Retina (tissue), 1 donor: ENCODE measurements around the gene ENTPD2.

Experiments used
- DNase-seq: peaks from one replicate; pipeline ENCODE4 v3.0.0-alpha.2; 2016

Gene ENTPD2

DNA sequence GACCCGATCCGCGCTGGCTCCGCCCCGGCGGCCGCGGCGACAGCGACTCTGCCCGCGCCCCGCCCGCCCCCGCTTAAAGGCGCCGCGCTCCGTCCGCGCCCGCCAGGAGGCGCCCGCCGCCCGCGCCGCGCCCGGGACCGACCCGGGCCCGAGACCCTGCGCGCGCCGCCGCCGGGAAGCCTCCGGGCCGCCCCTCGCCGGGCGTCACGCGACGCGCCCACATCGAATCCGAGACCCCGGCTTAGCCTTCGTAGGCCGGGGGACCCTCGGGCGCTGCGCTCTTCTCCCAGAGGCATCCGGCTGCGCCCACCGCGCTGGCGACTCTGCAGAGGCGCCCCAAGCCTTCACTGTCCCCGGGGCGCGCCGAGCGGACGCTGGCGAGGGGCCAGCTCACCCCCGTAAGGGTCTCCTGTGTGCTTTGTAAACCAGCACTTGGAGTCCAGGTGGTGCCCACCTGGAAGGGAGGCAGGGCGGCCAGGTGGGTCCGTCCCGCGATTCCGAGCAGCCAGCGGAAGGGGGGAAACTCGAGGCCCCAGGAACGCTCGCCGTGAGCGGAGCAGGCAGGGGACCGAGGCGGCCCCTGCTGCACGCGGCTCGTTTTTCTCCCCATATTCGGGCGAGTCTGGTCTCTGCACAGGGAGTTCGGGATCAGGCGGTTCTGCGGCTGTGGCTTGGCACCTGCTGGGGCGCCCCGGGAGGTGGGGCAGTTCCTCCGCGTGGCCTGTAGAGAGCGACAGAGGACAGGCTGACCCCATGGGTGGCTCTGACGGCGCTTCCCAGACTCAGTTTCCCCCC, 25.4 kb downstream of the ENTPD2 start:
- DNase-seq: peak; percentile 78

- peak; percentile 65 for DNase-seq
These were observed 26.2 kb downstream of the ENTPD2 start, which contains the start of gene ABCA2 for GRCh38 chr9:137027369-137028262. TSS of gene ABCA2 (minus strand) at chr9:137028237. CDS start at chr9:137028140, 97 bp downstream.

DNA sequence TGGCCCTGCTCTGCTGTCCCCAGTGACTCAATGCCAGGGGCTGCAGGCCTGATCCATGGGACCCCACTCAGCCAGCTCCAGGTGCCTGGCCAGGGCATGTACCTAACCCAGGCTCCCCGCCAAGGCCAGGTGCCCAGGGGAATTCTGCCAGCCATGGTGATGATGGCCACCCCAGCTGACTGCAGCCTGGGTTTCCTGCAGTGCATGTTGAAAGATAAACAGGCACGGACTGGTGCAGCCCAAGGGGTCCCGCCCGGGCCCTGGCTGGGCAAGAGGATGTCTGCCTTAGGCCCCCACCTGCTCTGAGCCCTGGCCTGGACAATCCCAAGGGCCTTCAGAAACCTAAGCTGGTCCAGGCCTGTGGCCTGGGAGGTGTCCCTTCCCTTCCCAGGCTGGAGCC, 27.0 kb downstream of the ENTPD2 start:
- DNase-seq: no peak

DNA sequence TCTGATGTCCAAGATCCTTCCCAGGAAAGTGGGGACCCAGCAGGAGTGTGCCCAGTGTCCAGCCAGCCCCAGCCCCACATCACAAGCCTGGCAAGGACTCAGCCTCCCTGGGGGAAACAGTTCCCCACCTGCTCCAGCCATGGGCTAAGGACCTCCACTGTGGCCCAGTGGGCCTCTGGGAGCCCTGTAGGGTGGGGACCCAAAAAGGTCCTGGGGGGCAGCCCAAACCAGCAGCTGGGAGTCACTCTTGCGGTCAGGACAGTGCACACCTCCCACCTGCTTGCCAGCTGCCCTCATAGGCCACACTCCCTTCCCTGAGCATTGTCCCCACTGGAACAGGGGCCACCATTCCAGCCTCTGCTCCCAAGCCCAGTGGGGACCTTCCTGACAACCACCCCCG, 27.5 kb downstream of the ENTPD2 start:
- no peak for DNase-seq

- DNase-seq: peak; percentile 83
These were observed 28.3 kb downstream of the ENTPD2 start for GRCh38 chr9:137025517-137025966.

GRCh38 chr9:137023583-137023991, 30.3 kb downstream of the ENTPD2 start:
- DNase-seq: no peak

GRCh38 chr9:137023157-137023556, 30.7 kb downstream of the ENTPD2 start:
- no peak for DNase-seq

DNA sequence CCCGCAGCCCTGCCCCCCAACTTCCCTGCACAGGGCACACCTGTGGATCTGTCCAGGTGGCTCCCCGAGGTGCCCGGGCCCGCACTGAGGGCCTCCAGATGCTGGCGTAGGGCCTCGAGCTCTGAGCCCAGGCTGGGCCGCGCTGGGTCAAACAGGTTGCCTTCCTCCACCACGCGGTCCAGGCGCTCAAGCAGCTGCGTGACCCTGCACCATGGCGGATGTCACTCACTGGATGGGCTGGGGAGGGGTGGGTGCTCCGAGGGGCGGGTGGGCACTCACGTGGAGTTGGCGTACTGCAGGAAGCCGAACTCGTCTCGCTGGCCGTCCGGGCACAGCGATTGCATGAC, 31.2 kb downstream of the ENTPD2 start:
- DNase-seq: no peak

DNA sequence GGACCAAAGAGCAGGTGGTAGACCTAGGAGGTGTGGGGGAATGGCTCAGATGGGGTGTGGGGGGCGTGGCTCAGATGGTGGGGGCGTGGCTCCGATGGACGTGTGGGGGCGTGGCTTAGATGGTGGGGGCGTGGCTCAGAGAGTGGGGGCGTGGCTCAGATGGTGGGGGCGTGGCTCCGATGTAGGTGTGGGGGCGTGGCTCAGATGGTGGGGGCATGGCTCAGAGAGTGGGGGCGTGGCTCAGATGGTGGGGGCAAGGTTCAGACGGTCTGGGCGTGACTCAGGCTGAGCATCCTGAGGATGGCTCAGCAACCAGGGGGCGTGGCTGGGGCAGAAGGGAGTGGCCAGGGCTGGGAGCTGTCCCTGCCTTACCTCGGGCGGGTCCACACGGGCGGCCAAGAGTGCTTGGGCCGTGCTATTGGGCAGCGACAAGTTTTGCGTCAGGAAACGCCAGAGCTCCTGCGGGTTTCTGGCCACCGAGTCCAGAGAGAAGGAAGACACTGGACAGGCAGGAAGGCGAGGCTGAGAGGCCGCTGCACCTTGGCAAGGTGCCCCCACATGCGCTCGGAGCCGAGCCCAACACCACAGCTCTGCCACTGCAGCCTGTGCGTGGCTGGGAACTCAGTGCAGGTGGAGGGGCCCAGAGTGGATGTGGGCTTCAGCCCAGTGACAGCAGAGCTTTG, 31.7 kb downstream of the ENTPD2 start:
- DNase-seq: no peak

DNA sequence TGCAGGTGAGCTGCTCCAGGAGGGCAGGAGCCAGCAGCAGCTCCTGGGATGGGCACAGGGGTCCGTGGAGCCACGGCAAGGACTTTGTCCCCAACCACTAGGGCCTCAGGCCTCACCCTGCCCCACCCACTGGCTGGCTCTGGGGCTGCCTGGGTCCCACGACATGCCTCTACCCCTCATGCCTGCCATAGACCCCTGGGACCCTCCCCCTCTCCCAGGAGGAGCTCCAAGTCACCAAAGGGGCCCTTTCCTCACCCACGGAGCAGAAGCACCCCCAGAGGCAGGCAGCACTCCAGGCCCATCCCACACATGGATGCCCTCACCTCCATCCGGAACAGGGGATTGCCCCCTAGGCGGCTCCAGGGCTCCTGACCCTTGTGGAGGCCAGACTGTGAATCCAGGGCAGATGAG, 32.3 kb downstream of the ENTPD2 start:
- no peak for DNase-seq

- no peak for DNase-seq
These were observed 32.9 kb downstream of the ENTPD2 start for GRCh38 chr9:137020771-137021567.

DNA sequence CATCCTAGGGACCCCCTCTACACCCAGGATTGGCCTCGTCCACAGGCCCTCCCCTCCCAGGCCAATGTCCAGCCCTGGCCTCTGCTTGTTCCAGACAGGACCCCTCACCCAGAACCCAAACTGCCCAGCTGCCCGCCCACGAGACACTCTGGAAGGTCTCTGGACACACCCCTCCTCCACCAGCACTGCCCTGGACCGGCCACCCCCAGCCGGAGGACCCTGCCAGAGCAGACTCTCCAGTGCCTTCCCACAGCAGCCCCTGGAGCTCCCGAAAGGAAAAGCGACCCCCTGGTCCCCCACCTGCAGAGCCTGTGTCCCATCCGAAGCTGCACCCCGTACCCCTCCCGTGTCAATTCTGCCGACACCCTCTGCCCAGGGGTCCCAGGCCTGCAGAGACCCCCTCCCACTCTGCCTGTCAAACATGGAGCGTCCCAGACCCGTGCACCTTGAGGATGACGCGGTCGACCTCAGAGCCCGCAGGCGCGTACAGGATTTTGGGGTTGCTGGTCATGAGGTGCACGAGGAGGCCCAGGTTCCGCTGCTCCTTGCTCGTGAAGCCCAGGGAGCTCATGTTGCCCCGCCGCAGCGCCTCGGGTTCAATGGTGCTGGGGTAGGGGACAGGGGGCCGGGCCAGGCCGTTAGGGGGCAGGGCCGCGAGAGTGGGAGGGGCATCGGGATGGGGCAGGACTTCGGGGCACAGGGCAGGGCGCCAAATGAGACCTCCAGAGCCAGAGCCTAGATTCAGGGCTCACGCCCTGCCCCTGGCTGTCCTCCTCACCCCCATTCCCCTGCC, 33.8 kb downstream of the ENTPD2 start:
- DNase-seq: no peak

DNA sequence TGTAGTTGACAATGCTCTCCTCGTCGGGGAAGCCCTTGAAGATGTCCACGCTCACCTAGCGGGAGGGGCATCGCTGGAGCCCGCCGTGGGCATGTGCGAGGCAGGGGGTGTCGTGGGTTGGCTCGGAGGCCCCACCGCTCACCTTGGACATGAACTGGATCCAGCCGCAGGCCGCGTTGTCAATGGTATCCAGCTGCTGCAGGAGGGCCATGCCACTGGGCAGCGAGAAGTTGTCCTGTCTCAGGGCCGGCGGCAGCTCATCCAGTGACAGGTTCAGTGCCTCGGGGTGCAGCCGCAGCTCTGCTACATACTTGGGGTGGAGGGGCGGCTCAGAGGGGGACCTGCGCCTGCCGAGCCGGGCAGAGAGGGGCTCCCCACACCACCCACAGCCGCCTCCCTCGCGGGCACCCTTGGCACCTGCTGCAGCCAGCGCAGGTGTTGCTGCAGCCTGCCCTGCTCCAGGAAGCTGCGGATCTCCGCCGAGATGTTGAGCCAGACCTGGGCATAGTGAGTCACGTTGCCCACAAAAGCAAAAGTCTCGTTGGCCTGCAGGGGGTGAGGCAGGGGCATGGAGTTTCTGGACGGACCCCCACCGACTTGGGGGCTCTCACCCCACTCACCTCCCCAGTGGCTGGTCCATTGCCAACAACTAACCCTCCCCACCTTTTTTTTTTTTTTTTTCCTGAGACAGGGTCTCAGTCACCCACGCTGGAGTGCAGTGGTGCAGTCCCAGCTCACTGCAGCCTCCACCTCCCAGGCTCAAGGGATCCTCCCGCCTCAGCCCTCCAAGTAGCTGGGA, 34.9 kb downstream of the ENTPD2 start:
- no peak for DNase-seq

DNA sequence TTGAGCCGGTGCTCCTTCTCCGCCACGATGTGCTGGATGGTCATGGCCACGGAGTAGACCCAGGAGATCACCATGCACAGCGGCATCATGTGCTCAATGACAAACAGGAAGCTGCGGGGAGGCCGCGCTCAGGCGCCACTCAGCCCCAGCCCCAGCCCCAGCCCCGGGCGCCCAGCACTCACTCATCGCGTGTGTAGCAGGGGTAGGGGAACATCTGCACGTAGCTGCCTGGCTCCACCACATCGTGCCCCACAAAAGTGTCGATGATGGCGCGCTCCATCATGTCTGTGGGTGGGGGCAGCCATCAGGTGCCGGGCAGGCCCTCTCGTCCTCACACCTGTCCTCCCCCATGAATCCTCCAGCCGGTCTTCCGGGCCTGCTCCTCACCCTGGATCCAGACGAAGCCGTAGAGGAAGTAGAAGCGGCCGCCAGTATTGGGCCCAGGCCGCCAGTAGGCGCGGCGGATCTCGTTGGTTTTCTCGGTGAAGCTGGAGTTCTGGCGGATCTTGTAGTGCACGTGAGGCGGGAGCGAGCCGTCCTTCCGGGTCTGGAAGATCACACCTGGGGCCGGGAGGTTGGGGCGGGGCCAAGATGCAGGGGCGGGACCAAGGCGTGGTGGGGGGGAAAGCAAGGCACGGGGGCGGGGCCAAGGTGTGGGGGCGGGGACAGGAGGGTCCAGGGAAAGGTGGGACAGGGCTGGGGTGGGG, 35.9 kb downstream of the ENTPD2 start:
- no peak for DNase-seq

GRCh38 chr9:137017071-137017470, 36.8 kb downstream of the ENTPD2 start:
- DNase-seq: no peak

GRCh38 chr9:137016436-137016835, 37.4 kb downstream of the ENTPD2 start:
- no peak for DNase-seq

GRCh38 chr9:137015976-137016375, 37.9 kb downstream of the ENTPD2 start:
- no peak for DNase-seq

DNA sequence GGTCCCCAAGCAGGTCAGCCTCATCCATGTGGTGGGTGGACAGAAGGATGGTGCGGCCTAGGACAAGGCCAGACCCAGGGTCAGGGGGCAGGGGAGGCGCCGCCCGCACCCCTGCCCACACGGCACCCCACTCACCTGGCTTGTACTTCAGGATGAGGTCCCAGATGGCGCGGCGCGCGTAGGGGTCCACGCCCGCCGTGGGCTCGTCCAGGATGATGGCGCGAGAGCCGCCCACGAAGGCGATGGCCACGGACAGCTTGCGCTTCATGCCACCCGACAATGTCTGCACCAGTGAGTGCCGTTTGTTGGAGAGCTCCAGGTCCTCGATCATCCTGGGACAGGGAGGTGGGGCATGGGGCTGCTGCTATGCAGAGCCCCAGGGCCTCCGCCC, 38.3 kb downstream of the ENTPD2 start:
- no peak for DNase-seq

- DNase-seq: no peak
These were observed 38.9 kb downstream of the ENTPD2 start for GRCh38 chr9:137014776-137015539.
